IPS DF 4.7 (cell line): ENCODE results near the gene FCGR3A.
"Not testable (repeated sequence)": the region's sequence is repeated elsewhere in the genome, so short reads cannot be mapped to it uniquely, and the experiment has no call there.

ENCODE experiments used
- DNase-seq: peaks from one replicate; pipeline ENCODE4 v3.0.0-alpha.2; 2013; ENCODE audit warnings: low spot score; ENCODE audit errors: extremely low read depth

FCGR3A gene

GRCh38 chr1:161530671-161531641 is 18.7 kb downstream of the FCGR3A start:
- DNase-seq = not testable (repeated sequence)

GRCh38 chr1:161530158-161530557 is 19.5 kb downstream of the FCGR3A start:
- DNase-seq = not testable (repeated sequence)

GRCh38 chr1:161529463-161530104 is 20.0 kb downstream of the FCGR3A start:
- DNase-seq = not testable (repeated sequence)

- not testable (repeated sequence) for DNase-seq
Measured at GRCh38 chr1:161528550-161528949, 21.1 kb downstream of the FCGR3A start.

GRCh38 chr1:161525918-161526317 is 23.7 kb downstream of the FCGR3A start:
- DNase-seq = not testable (repeated sequence)

GRCh38 chr1:161525321-161525720 is 24.3 kb downstream of the FCGR3A start:
- DNase-seq = not testable (repeated sequence)

GRCh38 chr1:161524742-161525291 is 24.8 kb downstream of the FCGR3A start:
- DNase-seq = not testable (repeated sequence)

GRCh38 chr1:161523817-161524741 is 25.5 kb downstream of the FCGR3A start, which contains the start of gene HSPA6:
Gene HSPA6, plus strand, starts transcription at chr1:161524540. Its CDS starts 119 bp downstream, at chr1:161524659.
- DNase-seq = not testable (repeated sequence)

GRCh38 chr1:161523041-161523816 is 26.4 kb downstream of the FCGR3A start:
- DNase-seq = not testable (repeated sequence)

- not testable (repeated sequence) for DNase-seq
Measured at GRCh38 chr1:161513953-161514352, 35.7 kb downstream of the FCGR3A start.

GRCh38 chr1:161513448-161513780 is 36.2 kb downstream of the FCGR3A start:
- DNase-seq = not testable (repeated sequence)

GRCh38 chr1:161512636-161513447 is 36.8 kb downstream of the FCGR3A start:
- DNase-seq = not testable (repeated sequence)

GRCh38 chr1:161511756-161512060 is 37.9 kb downstream of the FCGR3A start:
- DNase-seq = no peak

GRCh38 chr1:161511018-161511755 is 38.4 kb downstream of the FCGR3A start:
- DNase-seq = no peak

GRCh38 chr1:161510477-161510876 is 39.1 kb downstream of the FCGR3A start:
- no peak for DNase-seq

GRCh38 chr1:161506336-161507223 is 43.0 kb downstream of the FCGR3A start:
- DNase-seq = no peak

- no peak for DNase-seq
Measured at GRCh38 chr1:161505686-161506085, 43.9 kb downstream of the FCGR3A start.

GRCh38 chr1:161503394-161503748 is 46.2 kb downstream of the FCGR3A start:
- DNase-seq = no peak
